Measurements from ENCODE around the gene NR1I3. TPM values are rescaled to one million over a fixed set of nuclear protein-coding genes. Genes with fewer than 3 reads are reported as not detected.
"Not testable (repeated sequence)": the region's sequence is repeated elsewhere in the genome, so short reads cannot be mapped to it uniquely, and the experiment has no call there.

Gene NR1I3
- total and polyA plus RNA-seq, 3 experiments from 2014 or later = not detected

DNA sequence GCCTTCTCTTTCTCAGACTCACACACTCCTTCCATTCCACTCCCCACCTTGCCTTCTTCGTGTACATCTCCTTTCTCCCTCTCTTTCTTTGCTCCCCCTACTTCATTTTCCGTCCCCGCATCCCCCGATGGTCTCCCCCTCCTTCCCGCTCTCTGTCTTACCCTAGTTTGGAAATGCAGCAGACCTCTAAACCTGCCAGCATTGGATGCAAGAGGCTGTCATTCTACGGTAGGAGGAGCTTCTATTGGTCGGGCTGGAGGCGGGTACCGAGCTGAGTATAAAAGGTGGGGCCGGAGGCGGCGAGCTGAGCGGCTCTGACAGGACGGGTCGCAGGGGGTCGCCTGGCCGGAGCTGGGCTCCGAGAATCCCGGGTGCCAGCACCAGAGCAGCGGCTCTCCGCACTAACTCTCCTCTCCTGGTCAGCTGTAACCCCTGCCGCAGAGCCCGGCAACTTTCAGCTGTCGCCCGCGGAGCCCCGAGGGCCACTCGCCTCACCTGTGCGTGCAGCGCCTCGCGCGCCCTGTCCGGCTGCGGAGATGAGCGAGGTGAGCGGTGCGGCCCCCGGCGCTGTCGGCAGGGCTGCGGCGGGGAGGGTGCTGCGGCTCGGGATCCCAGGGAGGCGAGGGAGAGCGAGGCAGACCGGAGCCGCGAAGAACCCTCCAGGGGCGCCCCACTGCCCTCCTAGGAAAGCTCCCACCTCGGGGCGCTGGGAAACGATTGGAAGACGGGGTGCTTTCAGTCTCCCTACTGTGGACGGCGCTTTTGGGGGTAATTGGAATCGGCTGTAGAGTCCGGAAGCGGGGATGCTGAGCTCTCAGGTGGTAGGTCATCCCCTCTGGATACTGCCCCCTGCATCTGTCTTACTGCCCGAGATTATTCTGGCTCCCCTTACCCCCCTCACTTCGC, 20.7 kb upstream of the NR1I3 start, which contains the start of gene PCP4L1:
TSS of gene PCP4L1 (plus strand) at position 307 of the 906 bp plus-strand sequence. CDS start at position 537, 230 bp downstream.
- H3K4me3 ChIP-seq (ENCODE audit: low read length) = no peak within 1 kb of the TSS
- no peaks in the 10 kb centered on the region for H3K36me3 ChIP-seq (ENCODE audit: insufficient read depth, low read length)
- Mint-ChIP-seq H3K4me1 (peaks cover 10 to 19% (median 15%) of the 10 kb centered on the region in 3 donors), H3K27ac (peak within 1 kb of the TSS in 2 of 8 donors; percentile 37 to 55), H3K36me3 (peaks cover 6 to 25% (median 8%) of the 10 kb centered on the region in 3 donors), H3K4me3 (peak within 1 kb of the TSS; percentile 41 to 90 (median 67)), H3K27me3 (peaks cover 49 to 77% of the 10 kb centered on the region in 2 donors), H3K9me3 (peaks cover 8 to 33% (median 23%) of the 10 kb centered on the region in 5 donors)
- no peaks in the 10 kb centered on the region for H3K9me3 ChIP-seq (ENCODE audit: low read length)
- no peak within 1 kb of the TSS for H3K27ac ChIP-seq (ENCODE audit: low read depth, low read length)
- no peaks in the 10 kb centered on the region for H3K4me1 ChIP-seq (ENCODE audit: insufficient read depth, low read length)
- POLR2A ChIA-PET = no interaction called here
- peak in 3 of 5 donors; percentile 1 to 57 (median 34) for DNase-seq
- peaks cover 25% of the 10 kb centered on the region for H3K27me3 ChIP-seq (ENCODE audit: insufficient read depth, low read length, poor library complexity, severe bottlenecking)
- CTCF ChIA-PET = interaction anchor here (0.7 to 1.3 kb wide), 2 partner anchors 18 to 22 kb away, joined by 3 to 4 read pairs; no protein-coding TSS in a partner anchor

DNA sequence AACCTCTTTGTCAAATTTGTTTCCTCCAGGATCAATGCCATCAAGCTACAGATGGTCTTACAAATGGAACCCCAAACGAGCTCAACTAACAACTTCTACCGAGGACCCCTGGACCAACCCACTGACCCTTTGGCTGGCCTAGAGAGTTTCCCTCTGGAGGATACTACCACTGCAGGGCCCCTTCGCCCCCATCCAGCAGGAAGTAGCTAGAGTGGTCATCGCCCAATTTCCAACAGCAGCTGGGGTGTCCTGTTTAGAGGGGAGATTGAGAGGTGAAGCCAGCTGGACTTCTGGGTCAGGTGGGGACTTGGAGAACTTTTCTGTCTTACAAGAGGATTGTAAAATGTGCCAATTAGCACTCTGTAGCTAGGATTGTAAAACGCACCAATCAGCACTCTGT, 19.1 kb upstream of the NR1I3 start:
- H3K4me1 ChIP-seq (ENCODE audit: insufficient read depth, low read length); H3K4me3 ChIP-seq (ENCODE audit: low read length); H3K9me3 ChIP-seq (ENCODE audit: low read length); H3K27ac Mint-ChIP-seq; CTCF ChIA-PET; H3K4me3 Mint-ChIP-seq; H3K36me3 ChIP-seq (ENCODE audit: insufficient read depth, low read length); H3K27ac ChIP-seq (ENCODE audit: low read depth, low read length); DNase-seq; POLR2A ChIA-PET: not testable (repeated sequence)
- Mint-ChIP-seq H3K27me3 (peaks cover 49 to 69% of the 10 kb centered on the region in 2 donors), H3K9me3 (peaks cover 8 to 33% (median 23%) of the 10 kb centered on the region in 5 donors), H3K4me1 (peaks cover 10 to 19% (median 15%) of the 10 kb centered on the region in 3 donors), H3K36me3 (peaks cover 6 to 25% (median 8%) of the 10 kb centered on the region in 3 donors)
- H3K27me3 ChIP-seq (ENCODE audit: insufficient read depth, low read length, poor library complexity, severe bottlenecking) = peaks cover 25% of the 10 kb centered on the region

DNA sequence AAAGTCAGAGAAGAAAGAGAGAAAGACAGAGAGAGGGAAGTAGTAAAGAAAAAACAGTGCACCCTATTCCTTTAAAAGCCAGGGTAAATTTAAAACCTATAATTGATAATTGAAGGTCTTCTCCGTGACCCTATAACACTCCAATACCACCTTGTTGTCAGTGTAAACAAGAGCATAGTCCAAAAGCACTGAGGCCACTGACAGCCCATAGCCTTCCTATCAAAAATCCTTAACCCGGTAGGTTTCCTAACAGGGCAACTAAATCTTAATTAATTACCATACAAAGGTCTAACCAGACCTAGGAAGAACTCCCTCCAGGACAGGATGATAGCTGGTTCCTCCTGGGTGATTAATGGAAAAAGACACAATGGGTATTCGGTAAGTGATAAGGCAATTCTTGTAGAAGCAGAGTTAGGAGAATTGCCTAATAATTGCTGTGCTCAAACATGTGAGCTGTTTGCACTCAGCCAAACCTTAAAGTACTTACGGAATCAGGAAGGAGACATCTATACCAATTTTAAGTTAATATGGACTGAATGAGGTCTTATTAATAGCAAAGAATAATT, 18.0 kb upstream of the NR1I3 start:
- peaks cover 39 to 65% of the 10 kb centered on the region in 2 donors for H3K27me3 Mint-ChIP-seq
- H3K27ac ChIP-seq (ENCODE audit: low read depth, low read length); H3K9me3 ChIP-seq (ENCODE audit: low read length); POLR2A ChIA-PET; H3K4me1 ChIP-seq (ENCODE audit: insufficient read depth, low read length); DNase-seq; H3K36me3 ChIP-seq (ENCODE audit: insufficient read depth, low read length); H3K4me3 ChIP-seq (ENCODE audit: low read length); H3K27ac Mint-ChIP-seq; CTCF ChIA-PET; H3K4me3 Mint-ChIP-seq: not testable (repeated sequence)
- peaks cover 10 to 19% (median 15%) of the 10 kb centered on the region in 3 donors for H3K4me1 Mint-ChIP-seq
- H3K27me3 ChIP-seq (ENCODE audit: insufficient read depth, low read length, poor library complexity, severe bottlenecking) = peaks cover 20% of the 10 kb centered on the region
- peaks cover 8 to 33% (median 23%) of the 10 kb centered on the region in 5 donors for H3K9me3 Mint-ChIP-seq
- peaks cover 6 to 25% (median 8%) of the 10 kb centered on the region in 3 donors for H3K36me3 Mint-ChIP-seq

DNA sequence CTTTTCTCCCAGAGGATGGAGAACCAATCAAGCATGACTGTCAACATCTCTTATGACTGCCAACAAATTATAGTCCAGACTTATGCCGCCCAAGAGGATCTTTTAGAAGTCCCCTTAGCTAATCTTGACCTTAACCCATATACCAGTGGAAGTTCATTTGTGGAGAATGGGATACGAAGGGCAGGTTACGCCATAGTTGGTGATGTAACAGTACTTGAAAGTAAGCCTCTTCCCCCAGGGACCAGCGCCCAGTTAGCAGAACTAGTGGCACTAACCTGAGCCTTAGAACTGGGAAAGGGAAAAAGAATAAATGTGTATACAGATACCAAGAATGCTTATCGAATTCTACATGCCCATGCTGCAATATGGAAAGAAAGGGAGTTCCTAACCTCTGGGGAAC, 17.3 kb upstream of the NR1I3 start:
- H3K9me3 ChIP-seq (ENCODE audit: low read length); H3K4me3 Mint-ChIP-seq; POLR2A ChIA-PET; H3K36me3 ChIP-seq (ENCODE audit: insufficient read depth, low read length); H3K27ac Mint-ChIP-seq; H3K4me1 ChIP-seq (ENCODE audit: insufficient read depth, low read length); H3K27ac ChIP-seq (ENCODE audit: low read depth, low read length); H3K4me3 ChIP-seq (ENCODE audit: low read length); DNase-seq: not testable (repeated sequence)
- H3K9me3 Mint-ChIP-seq = peaks cover 8 to 33% (median 23%) of the 10 kb centered on the region in 5 donors
- CTCF ChIA-PET = interaction anchor here (0.6 kb wide), 1 partner anchor 36 kb away, joined by 4 read pairs; no protein-coding TSS in a partner anchor
- H3K27me3 Mint-ChIP-seq = peaks cover 33 to 60% of the 10 kb centered on the region in 2 donors
- peaks cover 6 to 25% (median 8%) of the 10 kb centered on the region in 3 donors for H3K36me3 Mint-ChIP-seq
- H3K4me1 Mint-ChIP-seq = peaks cover 10 to 19% (median 15%) of the 10 kb centered on the region in 3 donors
- H3K27me3 ChIP-seq (ENCODE audit: insufficient read depth, low read length, poor library complexity, severe bottlenecking) = peaks cover 13% of the 10 kb centered on the region

DNA sequence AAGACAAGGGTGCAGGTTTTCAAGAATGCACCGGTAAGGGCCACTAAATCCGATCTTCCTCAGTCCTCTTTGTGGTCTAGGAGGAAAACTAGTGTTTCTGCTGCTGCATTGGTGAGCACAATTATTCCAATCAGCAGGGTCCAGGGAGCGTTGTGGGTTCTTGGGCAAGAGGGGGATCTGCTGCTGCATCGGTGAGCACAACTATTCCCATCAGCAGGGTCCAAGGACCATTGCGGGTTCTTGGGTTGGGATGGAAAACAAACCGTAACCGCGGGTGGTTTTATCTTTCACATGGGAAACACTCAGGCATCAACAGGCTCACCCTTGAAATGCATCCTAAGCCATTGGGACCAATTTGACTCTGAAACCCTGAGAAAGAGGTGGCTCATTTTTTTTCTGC, 13.6 kb upstream of the NR1I3 start:
- Histone ChIP-seq H3K4me3 (ENCODE audit: low read length) (no peak overlapping the region), H3K36me3 (ENCODE audit: insufficient read depth, low read length) (no peaks in the 10 kb centered on the region), H3K27me3 (ENCODE audit: insufficient read depth, low read length, poor library complexity, severe bottlenecking) (no peaks in the 10 kb centered on the region), H3K27ac (ENCODE audit: low read depth, low read length) (no peak overlapping the region), H3K9me3 (ENCODE audit: low read length) (no peaks in the 10 kb centered on the region), H3K4me1 (ENCODE audit: insufficient read depth, low read length) (no peaks in the 10 kb centered on the region)
- Mint-ChIP-seq H3K4me3 (no peak overlapping the region), H3K36me3 (peaks cover 0 to 19% (median 3%) of the 10 kb centered on the region in 3 donors), H3K9me3 (peaks cover 4 to 11% (median 6%) of the 10 kb centered on the region in 5 donors), H3K27me3 (peaks cover under 1 to 27% of the 10 kb centered on the region in 2 donors), H3K27ac (no peak overlapping the region), H3K4me1 (no peaks in the 10 kb centered on the region)
- no peak for DNase-seq
- CTCF ChIA-PET = no interaction called here
- POLR2A ChIA-PET = no interaction called here

DNA sequence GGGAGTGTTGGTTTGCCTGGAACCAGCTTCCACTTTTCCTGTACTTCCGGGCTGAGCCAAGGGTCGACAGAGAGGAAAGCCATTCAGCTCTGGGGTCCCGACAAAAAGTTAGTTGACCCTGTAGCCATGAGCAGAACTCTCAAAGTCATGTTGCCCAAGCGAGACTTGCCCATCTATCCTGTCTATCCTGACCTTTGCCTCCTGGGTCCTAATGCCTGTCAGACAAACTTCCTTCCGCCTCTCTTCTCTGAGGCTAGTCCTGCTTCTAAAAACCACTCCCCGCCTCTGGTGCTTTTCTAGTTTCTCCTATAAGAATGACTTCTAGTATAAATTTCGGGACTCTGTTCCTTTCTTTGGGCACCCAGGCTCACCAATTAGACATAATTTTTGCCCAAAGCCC, 12.8 kb upstream of the NR1I3 start:
- Histone ChIP-seq H3K36me3 (ENCODE audit: insufficient read depth, low read length) (no peaks in the 10 kb centered on the region), H3K27ac (ENCODE audit: low read depth, low read length) (no peak overlapping the region), H3K27me3 (ENCODE audit: insufficient read depth, low read length, poor library complexity, severe bottlenecking) (no peaks in the 10 kb centered on the region), H3K4me1 (ENCODE audit: insufficient read depth, low read length) (no peaks in the 10 kb centered on the region), H3K9me3 (ENCODE audit: low read length) (no peaks in the 10 kb centered on the region), H3K4me3 (ENCODE audit: low read length) (no peak overlapping the region)
- Mint-ChIP-seq H3K27me3 (peaks cover 0 to 21% of the 10 kb centered on the region in 2 donors), H3K4me3 (no peak overlapping the region), H3K36me3 (peaks cover 0 to 11% (median 0%) of the 10 kb centered on the region in 3 donors), H3K4me1 (no peaks in the 10 kb centered on the region), H3K27ac (no peak overlapping the region), H3K9me3 (peaks cover 0 to 5% (median 2%) of the 10 kb centered on the region in 5 donors)
- DNase-seq = no peak
- ChIA-PET POLR2A (no interaction called here), CTCF (interaction anchor here (0.9 to 1.8 kb wide), 2 partner anchors 20 to 24 kb away, joined by 3 to 6 read pairs; no protein-coding TSS in a partner anchor)

DNA sequence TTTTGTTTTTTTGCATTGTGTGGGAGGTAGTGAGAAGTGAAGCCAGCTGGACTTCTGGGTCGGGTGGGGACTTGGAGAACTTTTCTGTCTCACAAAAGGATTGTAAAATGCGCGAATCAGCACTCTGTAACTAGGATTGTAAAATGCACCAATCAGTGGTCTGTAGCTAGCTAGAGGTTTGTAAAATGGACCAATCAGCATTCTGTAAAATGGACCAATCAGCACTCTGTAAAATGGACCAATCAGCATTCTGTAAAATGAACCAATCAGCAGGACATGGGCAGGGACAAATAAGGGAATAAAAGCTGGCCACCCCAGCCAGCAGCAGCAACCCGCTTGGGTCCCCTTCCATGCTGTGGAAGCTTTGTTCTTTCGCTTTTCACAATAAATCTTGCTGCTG, 12.1 kb upstream of the NR1I3 start:
- H3K4me1 ChIP-seq (ENCODE audit: insufficient read depth, low read length); H3K4me3 ChIP-seq (ENCODE audit: low read length); DNase-seq; H3K4me3 Mint-ChIP-seq; H3K27ac ChIP-seq (ENCODE audit: low read depth, low read length); H3K36me3 ChIP-seq (ENCODE audit: insufficient read depth, low read length); H3K4me1 Mint-ChIP-seq; H3K36me3 Mint-ChIP-seq; H3K27me3 ChIP-seq (ENCODE audit: insufficient read depth, low read length, poor library complexity, severe bottlenecking); H3K27ac Mint-ChIP-seq; H3K9me3 Mint-ChIP-seq; H3K9me3 ChIP-seq (ENCODE audit: low read length): not testable (repeated sequence)
- peaks cover 0 to 17% of the 10 kb centered on the region in 2 donors for H3K27me3 Mint-ChIP-seq
- CTCF ChIA-PET = interaction anchor here (0.9 to 1.8 kb wide), 2 partner anchors 20 to 24 kb away, joined by 3 to 6 read pairs; no protein-coding TSS in a partner anchor
- POLR2A ChIA-PET = interaction anchor here (0.6 to 0.8 kb wide), 2 partner anchors 25 to 29 kb away, joined by 4 to 10 read pairs; no protein-coding TSS in a partner anchor

DNA sequence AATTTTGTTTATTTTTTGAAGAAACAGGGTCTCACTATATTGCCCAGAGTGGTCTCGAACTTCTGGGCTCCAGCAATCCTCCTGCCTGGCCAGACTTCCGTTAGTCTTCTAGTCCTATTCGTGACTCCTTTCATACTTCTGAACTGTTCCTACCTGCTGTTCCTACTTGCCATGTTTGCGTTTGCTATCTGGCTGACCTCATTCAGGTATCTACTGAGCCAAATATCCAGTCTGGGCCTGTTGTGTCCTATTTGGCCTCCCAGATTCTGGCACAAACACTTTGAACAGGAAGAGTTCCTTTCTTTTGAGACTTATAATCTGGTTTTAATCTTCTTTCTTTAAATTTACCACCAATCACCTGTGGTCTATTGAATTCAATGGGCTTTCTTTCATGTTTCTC, 6.9 kb upstream of the NR1I3 start:
- Histone ChIP-seq H3K9me3 (ENCODE audit: low read length) (no peaks in the 10 kb centered on the region), H3K4me1 (ENCODE audit: insufficient read depth, low read length) (no peaks in the 10 kb centered on the region), H3K27ac (ENCODE audit: low read depth, low read length) (no peak overlapping the region), H3K27me3 (ENCODE audit: insufficient read depth, low read length, poor library complexity, severe bottlenecking) (no peaks in the 10 kb centered on the region), H3K4me3 (ENCODE audit: low read length) (no peak overlapping the region), H3K36me3 (ENCODE audit: insufficient read depth, low read length) (no peaks in the 10 kb centered on the region)
- no peak for DNase-seq
- Mint-ChIP-seq H3K4me1 (no peaks in the 10 kb centered on the region), H3K27me3 (peaks cover 0 to 26% of the 10 kb centered on the region in 2 donors), H3K4me3 (no peak overlapping the region), H3K27ac (peak overlapping the region in 1 of 8 donors; percentile 0), H3K36me3 (peaks cover 0 to 3% (median 1%) of the 10 kb centered on the region in 3 donors), H3K9me3 (no peaks in the 10 kb centered on the region)
- ChIA-PET CTCF (no interaction called here), POLR2A (no interaction called here)

All from CD8-positive, alpha-beta memory T cell (primary cell).